Superior temporal gyrus (tissue), 1 donor: ENCODE results near the gene PRR35.

Experiments used
- DNase-seq: peaks from one replicate; pipeline ENCODE4 v3.0.0-alpha.2; 2016; ENCODE audit errors: extremely low spot score

Gene PRR35

GRCh38 chr16:549544-550263, 10.5 kb upstream of the PRR35 start:
- DNase-seq, result no peak

GRCh38 chr16:551210-551609, 9.0 kb upstream of the PRR35 start:
- no peak for DNase-seq

- DNase-seq, result no peak
Observed at GRCh38 chr16:552171-552570, 8.0 kb upstream of the PRR35 start.

GRCh38 chr16:553601-554296, 6.4 kb upstream of the PRR35 start:
- no peak for DNase-seq

GRCh38 chr16:554297-554621, 5.9 kb upstream of the PRR35 start:
- DNase-seq, result no peak

GRCh38 chr16:554640-555365, 5.4 kb upstream of the PRR35 start:
- no peak for DNase-seq

- no peak for DNase-seq
Observed at GRCh38 chr16:555528-556473, 4.4 kb upstream of the PRR35 start.

GRCh38 chr16:556474-557173, 3.6 kb upstream of the PRR35 start:
- DNase-seq, result no peak

- no peak for DNase-seq
Observed at GRCh38 chr16:557463-558297, 2.5 kb upstream of the PRR35 start.

- no peak for DNase-seq
Observed at GRCh38 chr16:558298-559020, 1.7 kb upstream of the PRR35 start.

- no peak for DNase-seq
Observed at GRCh38 chr16:559021-559380, 1.2 kb upstream of the PRR35 start.

- DNase-seq, result no peak
Observed at GRCh38 chr16:559411-560203, 587 bp upstream of the PRR35 start.

GRCh38 chr16:560701-561412, 663 bp downstream of the PRR35 start:
- no peak for DNase-seq

GRCh38 chr16:561413-561794, 1.2 kb downstream of the PRR35 start:
- DNase-seq, result no peak

GRCh38 chr16:561957-562938, 2.1 kb downstream of the PRR35 start:
- no peak for DNase-seq

- DNase-seq, result no peak
Observed at GRCh38 chr16:563072-563644, 3.0 kb downstream of the PRR35 start.
